Embryonic facial prominence (tissue), 1 donor: ENCODE data around the gene METRNL.
"Not testable (repeated sequence)": the region's sequence is repeated elsewhere in the genome, so short reads cannot be mapped to it uniquely, and the experiment has no call there.

ENCODE experiments used
- DNase-seq: peaks from one replicate; pipeline ENCODE4 v3.0.0-alpha.2; 2016; ENCODE audit errors: extremely low spot score

The METRNL gene

DNA sequence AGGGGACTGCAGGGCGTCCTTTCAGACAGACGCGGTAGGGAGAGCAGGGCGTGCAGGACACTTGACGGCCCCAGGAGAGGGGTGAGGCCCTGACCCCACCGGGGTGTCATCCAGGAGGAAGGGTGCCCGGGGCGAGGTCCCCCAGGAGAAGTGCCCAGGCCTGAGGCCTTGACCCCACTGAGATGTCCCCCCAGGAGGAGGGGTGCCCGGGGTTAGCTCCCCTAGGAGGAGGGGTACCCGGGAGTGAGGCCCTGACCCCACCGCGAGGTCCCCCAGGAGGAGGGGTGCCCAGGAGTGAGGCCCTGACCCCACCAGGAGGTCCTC, 27.2 kb upstream of the METRNL start:
- no peak for DNase-seq

DNA sequence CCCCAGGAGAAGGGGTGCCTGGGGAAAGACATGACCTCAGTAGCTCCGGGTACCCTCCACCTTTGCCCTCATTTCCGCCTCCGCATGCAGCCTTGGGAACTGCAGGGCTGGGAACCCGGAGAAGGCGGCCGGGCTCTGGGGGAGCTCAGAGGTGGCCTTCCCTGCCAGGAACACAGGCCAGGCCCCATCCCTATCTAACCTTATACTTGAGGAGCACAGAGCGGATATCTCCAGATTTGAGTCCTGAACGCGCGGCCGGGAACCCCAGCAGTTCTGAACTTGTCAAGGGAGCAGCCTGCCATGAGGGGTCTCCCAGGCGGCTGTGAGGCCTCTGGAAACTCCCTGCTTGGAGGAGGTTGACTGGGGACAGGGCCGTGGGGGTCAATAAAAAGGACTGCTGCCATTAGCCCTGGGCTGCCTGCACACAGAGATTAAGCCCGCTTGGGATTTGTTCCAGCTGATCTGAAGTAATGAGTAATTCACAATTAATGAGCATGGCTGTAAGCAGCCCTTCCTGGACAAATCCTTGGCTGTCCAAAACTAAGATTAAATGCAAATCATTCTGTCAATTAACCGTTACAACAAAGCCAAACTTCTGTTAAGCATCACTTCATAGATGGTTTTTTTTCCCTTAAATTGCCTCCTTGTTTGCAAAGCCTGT, 26.3 kb upstream of the METRNL start:
- no peak for DNase-seq

DNA sequence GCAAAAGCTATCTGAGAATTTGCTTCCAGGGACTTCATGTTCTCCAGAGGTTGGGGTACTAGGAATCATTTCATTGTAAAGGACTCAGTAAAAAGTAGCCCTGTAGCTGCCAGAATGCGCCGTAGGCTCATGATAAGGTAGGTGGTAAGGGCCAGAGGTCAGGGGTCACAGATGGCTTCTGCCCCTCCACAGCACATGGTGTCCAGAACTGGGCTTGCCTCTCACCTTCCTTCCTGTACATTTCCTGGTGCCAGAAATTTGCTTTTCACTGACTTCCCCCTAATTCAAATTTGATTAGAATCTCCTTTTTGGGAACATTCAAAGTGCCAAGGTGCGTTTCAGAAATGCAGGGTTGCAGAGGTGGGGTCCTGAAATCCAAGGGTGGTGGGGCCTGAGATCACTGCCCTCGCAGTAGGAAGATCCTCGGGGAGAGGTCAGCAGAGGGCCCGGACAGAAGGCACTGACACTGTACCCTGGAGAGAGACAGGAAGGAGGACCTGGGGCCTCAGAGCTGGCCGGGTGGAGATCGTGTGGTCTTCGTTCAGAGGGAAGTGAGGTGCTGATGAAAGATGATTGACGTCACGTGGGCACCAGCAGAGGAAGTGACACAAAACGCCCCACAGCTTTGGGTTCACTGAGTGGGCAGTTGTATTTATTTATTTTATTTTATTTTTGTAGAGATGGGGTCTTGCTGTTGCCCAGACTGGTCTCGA, 25.5 kb upstream of the METRNL start:
- DNase-seq = no peak

DNA sequence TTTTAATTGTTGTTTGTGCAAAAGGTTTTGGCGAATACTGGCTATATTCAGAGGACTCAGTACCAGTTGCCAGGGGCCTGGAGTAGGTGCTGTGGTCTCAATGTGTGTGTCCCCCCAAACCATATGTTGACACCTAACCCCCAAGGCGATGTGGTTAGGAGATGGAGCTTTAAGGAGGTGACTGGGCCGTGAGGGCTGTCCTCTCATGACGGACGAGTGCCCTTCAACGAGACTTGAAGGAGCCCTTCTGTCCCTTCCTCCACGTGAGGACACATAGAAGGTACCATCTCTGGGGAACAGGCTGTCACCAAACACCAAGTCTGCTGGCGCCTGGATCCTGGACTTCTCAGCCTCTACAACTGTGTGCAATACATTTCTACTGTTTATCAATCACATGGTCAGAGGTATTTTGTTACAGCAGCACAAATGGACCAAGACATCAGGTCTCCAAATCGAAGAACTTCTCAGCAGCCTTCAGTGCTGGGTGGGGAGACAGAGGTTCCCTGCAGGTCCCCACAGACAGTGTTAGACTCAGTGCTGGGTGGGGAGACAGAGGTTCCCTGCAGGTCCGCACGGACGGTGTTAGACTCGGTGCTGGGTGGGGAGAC, 24.8 kb upstream of the METRNL start:
- no peak for DNase-seq

DNA sequence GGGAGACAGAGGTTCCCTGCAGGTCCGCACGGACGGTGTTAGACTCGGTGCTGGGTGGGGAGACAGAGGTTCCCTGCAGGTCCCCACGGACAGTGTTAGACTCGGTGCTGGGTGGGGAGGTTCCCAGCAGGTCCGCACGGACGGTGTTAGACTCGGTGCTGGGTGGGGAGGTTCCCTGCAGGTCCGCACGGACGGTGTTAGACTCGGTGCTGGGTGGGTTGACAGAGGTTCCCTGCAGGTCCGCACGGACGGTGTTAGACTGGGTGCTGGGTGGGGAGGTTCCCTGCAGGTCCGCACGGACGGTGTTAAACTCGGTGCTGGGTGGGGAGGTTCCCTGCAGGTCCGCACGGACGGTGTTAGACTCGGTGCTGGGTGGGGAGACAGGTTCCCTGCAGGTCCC, 24.2 kb upstream of the METRNL start:
- DNase-seq = not testable (repeated sequence)

DNA sequence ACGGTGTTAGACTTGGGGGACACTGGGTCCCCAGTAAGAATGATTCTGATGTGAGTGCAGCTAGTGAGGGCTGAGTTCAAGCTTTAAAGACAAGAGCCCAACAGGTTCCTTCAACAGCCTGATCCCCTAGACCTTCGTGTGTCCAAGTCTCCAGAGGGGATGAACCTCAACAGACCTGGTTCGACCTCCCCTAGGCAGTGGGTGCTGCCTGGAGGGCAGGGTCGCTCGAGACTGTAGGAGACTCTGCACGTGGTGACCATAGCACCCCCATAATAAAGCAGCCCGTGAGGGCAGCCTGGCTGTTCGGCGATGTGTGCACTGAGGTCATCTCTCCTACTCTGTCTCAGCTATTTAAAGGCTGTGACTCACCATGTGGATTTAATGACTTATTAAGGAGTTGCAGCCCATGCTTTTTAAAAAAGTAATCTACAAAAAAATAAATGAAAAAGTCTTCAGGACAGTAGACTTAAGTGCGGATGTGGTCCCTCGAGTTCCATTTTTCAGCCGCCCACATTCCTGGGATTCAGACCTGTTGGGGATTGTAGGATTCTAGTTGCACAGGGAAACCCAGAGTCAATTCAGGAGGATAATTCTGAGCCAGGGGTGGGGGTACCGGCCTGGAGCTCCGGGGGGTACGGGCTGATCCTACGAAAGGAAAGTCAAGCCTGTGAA, 23.4 kb upstream of the METRNL start:
- no peak for DNase-seq

DNA sequence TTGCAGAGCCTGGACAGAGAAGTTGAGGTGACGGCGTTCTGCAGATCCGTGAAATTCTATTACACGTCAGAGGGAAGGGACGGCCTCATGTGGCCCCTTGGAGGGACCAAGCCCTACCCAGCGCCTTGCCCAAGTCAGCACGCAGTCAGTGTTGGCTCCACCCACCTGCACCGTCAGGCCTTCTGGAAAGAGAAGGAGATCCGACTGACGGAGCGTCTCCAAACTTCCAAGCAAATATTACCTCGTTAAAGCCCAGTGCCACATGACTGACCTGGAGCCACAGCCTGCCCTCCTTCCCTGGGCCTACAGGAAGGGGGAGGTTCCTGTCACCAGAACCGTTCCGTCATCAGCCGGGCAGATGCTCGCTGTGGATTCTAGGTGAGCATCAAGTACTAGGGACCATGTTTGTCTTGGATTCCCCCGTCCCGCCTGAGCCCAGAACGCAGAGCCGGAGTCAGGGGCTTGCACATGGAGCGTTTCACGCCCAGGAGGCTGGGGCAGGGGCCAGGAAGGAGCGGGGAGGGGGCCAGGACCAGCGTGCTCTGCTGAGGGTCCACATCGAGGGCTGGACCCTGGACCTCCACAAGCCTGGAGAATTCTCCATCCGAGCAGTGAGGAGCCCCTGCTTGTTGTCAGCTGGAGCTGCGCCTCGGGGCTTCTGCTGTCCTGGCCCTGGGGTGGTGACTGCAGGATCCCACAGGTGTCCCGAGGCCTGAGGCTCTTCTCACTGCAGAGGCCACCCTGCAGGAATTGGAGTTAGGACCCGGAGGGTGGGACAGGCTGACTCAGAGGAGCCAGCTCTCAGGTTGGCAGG, 22.6 kb upstream of the METRNL start:
- no peak for DNase-seq

DNA sequence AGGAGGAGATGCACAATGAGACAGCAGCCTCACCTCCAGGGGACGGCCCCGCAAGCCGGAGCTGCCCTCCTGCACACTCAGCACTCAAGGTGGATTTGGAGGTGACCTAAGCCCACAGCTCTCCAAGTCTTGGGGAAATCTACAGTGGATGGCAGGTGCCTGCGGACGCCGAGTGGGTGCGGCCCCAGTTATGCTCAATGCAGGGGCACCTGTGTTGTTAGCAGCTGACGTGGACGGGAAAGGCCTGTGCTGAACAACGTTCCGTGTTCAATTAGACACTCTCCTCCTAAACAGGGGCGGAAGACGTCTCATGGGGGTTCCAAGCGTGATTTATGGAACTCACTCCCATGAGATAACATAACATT, 22.0 kb upstream of the METRNL start:
- no peak for DNase-seq

DNA sequence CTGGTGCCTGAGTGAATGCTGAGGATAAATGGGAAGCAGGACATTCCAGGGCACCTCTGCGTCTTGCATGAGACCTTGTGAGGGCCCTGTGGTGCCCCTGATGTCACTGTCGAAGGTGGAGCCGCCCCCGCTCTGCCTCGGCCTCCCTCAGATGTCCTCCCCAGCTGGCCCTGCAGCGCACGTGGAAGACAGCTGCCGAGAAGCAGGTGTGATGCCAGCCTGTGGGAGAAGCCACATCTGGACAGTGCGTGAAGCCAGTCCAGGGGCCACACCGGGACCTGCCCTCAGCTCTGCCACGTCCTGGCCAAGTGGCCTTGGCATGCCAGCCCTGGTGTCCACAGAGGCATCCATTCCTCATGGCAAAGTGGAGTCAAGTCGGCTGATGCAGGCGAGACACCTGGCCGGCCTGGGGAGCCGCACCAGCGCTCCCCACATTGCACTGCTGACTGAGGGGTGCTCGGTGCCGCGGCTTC, 21.6 kb upstream of the METRNL start:
- no peak for DNase-seq

DNA sequence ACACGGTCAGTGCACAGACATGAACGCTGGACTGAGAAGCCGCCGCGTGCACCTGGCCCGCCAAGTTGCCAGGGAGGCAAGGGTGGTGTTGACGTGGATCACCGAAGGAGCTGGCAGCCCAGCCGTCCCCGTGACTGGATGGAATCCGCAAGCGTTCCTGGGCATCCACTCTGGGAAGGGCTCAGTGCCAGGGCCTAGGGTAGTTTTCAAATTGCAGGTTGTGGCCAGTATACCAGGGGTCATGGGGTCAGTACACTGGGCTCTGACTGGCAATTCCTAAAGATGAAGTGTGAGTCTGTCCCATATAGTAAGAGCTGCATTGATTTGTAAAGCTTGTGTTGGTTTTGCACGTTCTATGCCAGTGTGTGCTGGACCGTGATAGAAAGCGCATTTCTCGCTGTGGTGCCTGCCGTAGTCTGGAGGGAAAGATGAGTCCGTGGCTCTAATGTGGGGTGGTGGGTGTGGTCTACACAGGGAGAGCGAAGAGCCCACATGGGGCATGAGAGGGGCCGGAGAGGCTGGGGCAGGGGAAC, 21.1 kb upstream of the METRNL start:
- no peak for DNase-seq

DNA sequence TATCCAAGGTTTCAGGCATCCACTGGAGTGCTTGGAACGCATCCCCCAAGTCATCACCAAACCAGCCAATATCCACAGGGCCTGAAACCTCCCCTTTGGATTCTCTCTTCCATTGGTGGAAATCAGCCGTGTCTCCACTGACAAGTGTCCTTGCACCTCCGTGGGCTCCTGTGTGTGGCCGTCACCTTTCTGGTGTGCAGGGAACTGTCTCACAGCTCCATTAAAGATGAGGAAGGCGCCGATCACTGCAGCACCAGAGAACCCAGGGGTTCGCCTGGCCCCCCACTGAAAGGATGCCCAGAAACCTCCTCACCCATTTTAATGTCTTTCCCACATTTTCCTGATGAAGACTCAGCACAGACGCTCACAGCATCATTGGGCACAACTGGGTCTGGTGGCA, 17.8 kb upstream of the METRNL start:
- no peak for DNase-seq

DNA sequence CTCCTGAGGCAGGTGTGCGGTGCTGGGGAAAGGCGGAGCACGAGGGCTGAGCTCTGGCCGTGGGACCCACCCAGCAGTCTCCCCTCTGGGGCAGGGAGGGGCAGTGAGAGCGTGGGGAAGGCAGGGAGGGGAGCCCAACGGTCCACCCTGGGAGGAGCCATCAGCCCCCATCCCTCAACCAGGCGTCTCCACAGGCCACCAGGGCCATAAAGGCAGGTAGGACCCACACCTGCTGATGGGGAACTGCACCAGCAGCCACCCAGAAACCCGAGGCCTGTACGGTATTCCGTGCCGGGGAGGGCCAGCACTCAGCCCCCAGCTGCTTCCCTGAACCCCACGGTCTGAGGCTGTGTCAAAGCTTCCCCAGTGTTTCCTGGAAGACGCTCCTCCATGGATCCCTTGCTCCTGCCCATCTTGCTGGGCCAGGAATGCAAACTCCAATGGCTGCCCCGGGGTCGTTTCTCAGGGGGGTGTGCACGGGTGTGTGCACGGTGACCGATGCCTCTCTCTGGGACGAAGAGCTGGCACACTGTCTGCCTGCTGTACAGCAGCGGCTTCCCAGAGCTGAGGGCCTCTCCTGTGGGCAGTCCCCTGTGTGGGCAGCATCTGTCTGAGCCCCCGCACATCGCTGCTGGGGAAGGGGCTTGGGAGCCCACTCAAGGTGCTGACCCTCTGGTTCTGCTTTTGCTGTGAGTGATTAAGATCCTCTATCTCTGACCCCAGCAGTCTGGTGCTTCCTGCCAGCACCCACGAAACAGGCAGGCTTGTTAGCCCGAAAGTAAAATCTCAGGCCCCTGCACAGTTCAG, 17.2 kb upstream of the METRNL start:
- no peak for DNase-seq

DNA sequence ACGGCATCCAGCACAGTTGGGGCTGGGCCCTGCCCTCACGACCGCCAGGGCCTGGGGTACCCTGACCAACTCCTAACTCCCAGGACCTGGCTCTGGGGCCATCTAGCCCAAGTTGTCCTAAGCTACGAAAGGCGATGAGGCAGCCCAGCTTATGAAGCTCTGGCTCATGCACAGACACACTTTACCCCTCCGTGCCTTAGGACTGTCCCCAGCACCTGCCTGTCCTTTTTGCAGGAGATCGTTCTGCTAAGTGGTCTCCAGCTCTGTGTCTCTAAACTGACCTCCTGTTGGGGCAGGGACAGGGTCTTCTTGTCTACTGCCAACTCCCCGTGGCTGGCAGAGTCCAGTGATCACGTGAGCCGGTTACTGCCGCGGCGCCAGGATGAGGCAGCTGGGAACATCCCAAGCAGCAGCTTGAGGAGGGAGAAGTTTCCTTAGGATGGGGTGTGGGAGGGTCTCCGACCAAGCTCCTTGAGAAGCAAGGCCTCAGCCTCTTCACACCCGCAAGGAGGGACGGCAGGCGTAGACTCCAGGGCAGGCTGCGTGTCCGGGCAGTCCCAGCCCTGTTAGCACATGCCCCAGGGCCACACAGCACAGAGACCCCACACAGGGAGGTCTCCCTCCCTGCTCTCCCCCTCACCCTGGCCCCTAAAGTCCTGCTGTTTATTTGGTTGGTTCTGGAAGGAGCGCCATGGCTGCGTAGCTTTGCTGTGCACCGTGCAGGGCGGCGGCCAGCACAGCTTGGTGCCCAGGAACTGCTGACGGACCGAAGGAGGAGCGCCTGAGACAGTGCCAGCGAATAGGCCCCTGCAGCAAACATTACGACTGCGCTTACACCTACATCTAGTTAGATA, 16.4 kb upstream of the METRNL start:
- DNase-seq = no peak

DNA sequence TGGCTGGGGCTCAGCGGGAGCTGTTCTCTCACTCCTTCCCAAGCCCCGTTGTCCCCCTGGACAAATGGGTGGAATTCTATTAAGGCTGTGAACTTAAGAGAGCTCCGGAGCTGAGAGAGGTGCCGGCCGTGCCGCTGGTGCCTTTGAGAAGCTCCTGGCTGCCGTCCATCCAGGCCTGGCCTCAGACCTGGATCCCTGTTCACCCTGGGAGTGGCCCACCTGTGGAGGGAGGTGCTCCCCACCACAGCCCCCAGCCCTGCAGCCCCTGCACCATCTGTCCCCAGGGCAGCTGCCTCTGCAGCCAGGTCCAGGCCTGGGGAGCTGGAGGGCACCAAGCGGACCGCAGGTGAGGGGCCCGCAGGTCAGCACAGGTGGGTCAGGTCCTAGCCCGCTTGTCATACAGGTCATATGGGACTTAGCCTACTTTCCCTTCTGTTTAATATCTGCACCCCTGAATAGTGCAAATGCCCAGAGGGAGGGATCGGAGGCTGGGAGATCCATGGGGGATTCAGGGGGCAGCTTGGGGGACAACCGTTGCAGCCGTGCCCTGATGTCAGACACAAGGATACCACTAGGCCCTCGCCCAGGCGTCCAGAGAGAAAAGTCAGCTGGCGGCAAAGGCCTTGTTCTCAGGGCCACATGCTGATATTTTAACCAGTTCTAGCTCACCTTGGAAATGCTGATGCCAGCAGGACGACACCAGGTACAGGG, 15.2 kb upstream of the METRNL start:
- DNase-seq = no peak

DNA sequence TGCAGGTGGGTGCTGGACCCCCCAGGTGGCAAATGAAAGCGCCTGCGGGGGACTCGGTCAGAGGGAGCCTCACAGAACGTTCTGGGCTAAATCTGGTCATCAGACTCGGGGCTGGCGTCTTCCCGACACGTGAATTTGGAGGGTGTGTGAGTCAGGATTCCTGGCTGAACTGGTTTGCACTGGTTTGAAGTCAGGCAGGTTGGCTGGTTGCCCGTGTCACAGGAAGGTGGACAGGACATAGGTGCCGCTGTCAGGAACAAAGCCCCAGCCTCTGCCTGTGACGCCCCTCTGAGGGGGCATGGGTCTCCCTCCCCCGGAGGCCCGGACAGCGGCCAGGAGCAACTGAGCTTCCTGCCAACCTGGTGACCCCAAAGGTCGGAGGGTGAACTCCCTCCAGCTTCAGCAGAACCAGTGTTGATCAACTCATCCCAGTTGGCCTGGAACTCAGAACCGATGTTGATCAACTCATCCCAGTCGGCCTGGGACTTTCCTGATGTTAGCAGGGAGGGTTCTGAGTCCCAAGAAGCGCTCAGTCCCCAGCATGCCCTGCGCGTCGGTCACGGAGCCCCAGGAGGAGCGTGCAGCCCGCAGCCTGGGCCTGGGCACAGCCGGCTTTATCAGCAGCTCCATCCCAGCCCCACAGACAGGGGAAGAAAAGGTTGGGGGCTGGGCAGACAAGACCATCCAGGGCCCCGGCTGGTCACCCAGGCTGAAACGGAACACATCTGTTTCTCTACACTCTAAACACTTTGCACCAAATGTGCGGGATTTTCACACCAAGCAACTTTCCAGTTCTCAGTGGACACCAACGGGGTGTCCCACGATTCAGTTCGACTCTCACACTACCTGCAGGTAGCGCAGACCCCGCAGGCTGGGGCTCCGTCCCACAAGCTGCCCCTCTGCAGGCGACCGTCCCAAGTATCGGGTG, 14.4 kb upstream of the METRNL start:
- DNase-seq = no peak

DNA sequence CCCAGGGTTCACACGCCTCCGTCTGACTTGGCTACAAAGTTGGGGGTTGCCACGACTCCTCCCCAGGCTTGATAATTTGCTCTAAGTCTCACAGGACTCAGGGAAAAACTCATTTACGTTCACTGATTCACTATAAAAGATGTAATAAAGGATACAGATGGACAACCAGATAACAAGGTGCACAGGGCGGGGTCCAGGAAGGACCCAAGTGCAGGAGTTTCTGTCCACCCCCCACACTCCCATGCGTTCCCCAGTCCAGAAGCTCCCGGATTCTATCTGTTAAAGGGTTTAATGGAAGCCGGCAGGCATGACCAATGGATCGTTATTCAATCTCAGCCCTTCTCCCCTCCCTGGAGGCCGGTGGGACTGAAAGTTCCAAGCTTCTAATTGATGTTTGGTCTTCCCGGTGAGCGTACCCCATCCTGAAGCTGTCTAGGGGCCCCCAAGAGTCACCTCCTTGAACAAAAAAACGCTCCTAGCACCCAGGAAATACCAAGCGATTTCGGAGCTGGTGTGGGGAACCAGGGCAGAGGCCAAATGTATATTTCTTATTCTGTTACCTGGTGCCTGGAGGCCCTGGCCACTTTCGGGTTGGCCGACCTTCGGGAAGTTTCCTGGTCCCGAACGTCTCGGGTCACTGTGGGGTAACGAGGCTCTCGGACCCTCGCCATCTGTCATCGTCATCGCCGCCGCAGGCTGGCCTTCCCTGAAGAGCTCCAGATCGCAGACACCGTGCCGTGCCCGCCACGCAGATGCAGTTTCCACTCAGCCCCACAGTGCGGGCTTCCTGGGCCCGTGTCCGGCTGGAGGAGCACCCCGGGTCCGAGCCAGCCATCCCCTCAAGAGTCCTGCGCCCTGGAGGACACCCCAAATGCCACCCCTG, 13.5 kb upstream of the METRNL start:
- no peak for DNase-seq

DNA sequence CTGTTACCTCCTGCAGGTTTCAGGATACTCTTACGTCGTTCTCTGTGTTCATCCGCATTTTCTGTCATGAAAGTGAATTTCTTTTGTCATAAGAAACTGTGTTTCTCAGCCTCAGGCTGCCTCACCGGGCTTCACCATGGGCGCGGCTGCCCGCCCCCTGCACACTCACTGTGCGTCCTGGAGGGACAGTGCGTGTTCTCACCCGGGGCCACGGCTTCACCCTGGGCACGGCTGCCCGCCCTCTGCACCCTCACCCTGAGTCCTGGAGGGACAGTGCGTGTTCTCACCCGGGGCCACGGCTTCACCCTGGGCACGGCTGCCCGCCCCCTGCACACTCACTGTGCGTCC, 12.9 kb upstream of the METRNL start:
- not testable (repeated sequence) for DNase-seq
